Bronchial epithelial cell (primary cell): ENCODE results near the gene DCBLD2. TPM values are rescaled to one million over a fixed set of nuclear protein-coding genes. Genes with fewer than 3 reads are reported as not detected.
A peak's percentile ranks its signal among the peaks of the same experiment; 100 is the strongest.

Experiments
- DNase-seq: peaks from one replicate; pipeline ENCODE4 v3.0.0-alpha.2; 2010; ENCODE audit warnings: low read depth
- FAIRE-seq: peaks from 2 replicates; lab custom pipeline; 2011; peaks lifted over from hg19 to GRCh38; lab: Jason Lieb, UNC
- H3K27me3 ChIP-seq: 2 replicates; pipeline ENCODE4 v1.5.1; 2011; ENCODE audit warnings: low read length; ENCODE audit not compliant: control insufficient read depth, insufficient read depth
- H3K36me3 ChIP-seq: 2 replicates; pipeline ENCODE4 v1.5.1; 2011; ENCODE audit warnings: low read length; ENCODE audit not compliant: control insufficient read depth, insufficient read depth
- H3K4me3 ChIP-seq: 2 replicates; pipeline ENCODE4 v1.5.1; 2011; ENCODE audit warnings: mild to moderate bottlenecking, low read depth, low read length, control low read depth
- CTCF ChIP-seq: IDR thresholded peaks from 2 replicates; pipeline ENCODE4 v1.5.1; 2011; ENCODE audit warnings: mild to moderate bottlenecking, moderate library complexity, low read length, control low read depth, inconsistent platforms; ENCODE audit not compliant: insufficient read depth, severe bottlenecking
- total RNA-seq: library from RNA; depleted of rRNA; stranded (reverse); fragments of >200 nt; gene quantifications from 2 replicates; pipeline ENCODE4 v1.2.1, GENCODE V29; 2014

Gene DCBLD2
- total RNA-seq, 1 donor from 2014 or later: 96.1 TPM

GRCh38 chr3:98784042-98784441, 117.5 kb downstream of the DCBLD2 start:
- TF ChIP-seq CTCF: no peak
- H3K36me3 ChIP-seq: no peaks in the 10 kb centered on the region
- FAIRE-seq: no peak
- no peaks in the 10 kb centered on the region for H3K27me3 ChIP-seq
- no peak for DNase-seq
- H3K4me3 ChIP-seq: no peak overlapping the region

GRCh38 chr3:98782824-98783500, 118.5 kb downstream of the DCBLD2 start:
- Histone ChIP-seq H3K27me3 (no peaks in the 10 kb centered on the region), H3K4me3 (no peak overlapping the region), H3K36me3 (no peaks in the 10 kb centered on the region)
- FAIRE-seq (no peak), DNase-seq (peak; percentile 24)
- no peak for TF ChIP-seq CTCF

GRCh38 chr3:98780343-98780742, 121.2 kb downstream of the DCBLD2 start:
- FAIRE-seq (no peak), DNase-seq (no peak)
- no peak for TF ChIP-seq CTCF
- no peaks in the 10 kb centered on the region for H3K36me3 ChIP-seq
- H3K4me3 ChIP-seq: no peak overlapping the region
- H3K27me3 ChIP-seq: no peaks in the 10 kb centered on the region

DNA sequence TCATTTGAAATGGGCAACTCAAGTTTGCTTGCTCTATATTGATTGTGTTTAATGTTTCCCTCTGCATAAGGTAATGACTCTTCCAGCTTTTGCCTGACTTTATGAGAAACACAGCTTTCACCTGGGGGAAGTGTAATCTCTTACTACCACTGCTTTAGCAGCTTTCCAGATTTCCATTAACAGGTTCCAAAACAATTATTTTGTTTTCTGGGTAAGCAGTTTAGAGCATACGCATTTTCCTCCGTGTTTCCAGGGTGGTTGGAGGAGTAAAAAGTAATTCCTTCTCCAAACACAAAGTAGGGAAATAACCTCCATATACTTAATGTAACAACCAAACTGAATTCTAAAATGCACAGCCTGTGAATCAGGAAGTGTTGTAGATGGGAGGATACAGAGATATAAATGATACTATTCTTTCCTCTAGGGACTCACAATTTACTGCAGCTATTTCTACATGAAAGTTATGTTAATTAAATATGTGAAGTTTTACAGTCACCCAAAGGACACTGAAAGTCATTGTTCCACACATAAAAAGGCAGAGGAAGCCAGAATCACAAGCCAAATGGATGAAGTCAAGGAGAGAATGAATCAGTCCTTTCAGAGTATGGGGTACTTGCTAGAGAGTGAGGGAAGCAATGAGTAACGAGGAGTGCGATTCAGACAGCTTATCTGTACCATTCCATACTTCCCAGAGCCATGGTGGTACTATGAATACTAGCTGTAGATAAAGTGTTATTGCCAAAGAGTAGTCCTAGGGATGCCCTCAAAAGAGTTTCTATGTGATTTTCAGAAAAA, 121.8 kb downstream of the DCBLD2 start:
- Histone ChIP-seq H3K36me3 (no peaks in the 10 kb centered on the region), H3K27me3 (no peaks in the 10 kb centered on the region), H3K4me3 (no peak overlapping the region)
- no peak for TF ChIP-seq CTCF
- DNase-seq (peak; percentile 38), FAIRE-seq (no peak)

DNA sequence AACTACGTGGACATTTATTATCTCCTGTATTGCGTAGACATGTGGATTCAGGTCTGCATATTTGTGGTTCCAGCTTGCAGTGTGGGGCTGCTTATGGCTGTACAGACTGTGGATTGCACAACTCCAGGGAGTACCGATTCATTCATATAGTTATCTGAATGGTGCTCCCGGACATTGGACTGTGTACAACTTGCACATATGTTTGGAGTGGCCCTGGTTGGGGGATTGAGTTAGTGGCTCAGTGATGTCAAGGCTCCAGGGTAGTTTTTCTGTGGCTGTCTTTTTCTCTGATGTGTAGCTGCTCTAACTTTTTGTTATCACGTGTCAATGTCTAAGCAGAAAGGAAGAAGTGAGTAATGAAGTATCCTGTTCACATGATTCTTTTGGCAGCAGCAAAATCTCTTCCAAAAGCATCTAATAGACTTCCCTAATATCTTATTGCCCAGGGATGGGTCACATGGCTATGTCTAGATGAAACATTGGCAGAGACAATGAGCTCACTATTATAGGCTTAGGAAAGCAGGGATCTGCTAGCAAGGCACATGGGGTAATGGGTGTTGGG, 122.6 kb downstream of the DCBLD2 start:
- no peak for TF ChIP-seq CTCF
- Histone ChIP-seq H3K27me3 (no peaks in the 10 kb centered on the region), H3K36me3 (no peaks in the 10 kb centered on the region), H3K4me3 (no peak overlapping the region)
- DNase-seq (peak; percentile 95), FAIRE-seq (no peak)
